CD14-positive monocyte (primary cell): Measurements from ENCODE around the gene CDH13. TPM values are rescaled to one million over a fixed set of nuclear protein-coding genes. Genes with fewer than 3 reads are reported as not detected.

Experiments used
- DNase-seq, 3 donors: peaks; one replicate each; pipeline ENCODE4 v3.0.0-alpha.2; 2011 to 2022
- H2AFZ ChIP-seq: 2 replicates; pipeline ENCODE4 v1.6.0; 2012; ENCODE audit warnings: mild to moderate bottlenecking, low read depth, low read length, inconsistent platforms; ENCODE audit not compliant: insufficient read depth, poor library complexity, severe bottlenecking
- H3K27ac ChIP-seq, 2 donors: 1 replicate in 1 of 2; 2 replicates in 1 of 2; pipeline ENCODE4 v1.5.1; 2012 to 2013; ENCODE audit warnings: low read length in 2 of 2, control low read depth in 1 of 2, inconsistent platforms in 1 of 2, low read depth in 1 of 2, mild to moderate bottlenecking in 1 of 2
- H3K27me3 ChIP-seq, 2 donors: one replicate each; pipeline versions ENCODE4 v1.6.0 to v1.6.1; 2011 to 2013; ENCODE audit warnings: low read length in 2 of 2; ENCODE audit not compliant: control insufficient read depth in 2 of 2, insufficient read depth in 2 of 2
- H3K36me3 ChIP-seq, 2 donors: replicated peaks in 1 of 2; 1 replicate in 1 of 2; 2 replicates in 1 of 2; pipeline versions ENCODE4 v1.5.1 to v1.6.1; 2012 to 2013; ENCODE audit warnings: low read length in 2 of 2, control low read depth in 1 of 2, inconsistent platforms in 1 of 2, mild to moderate bottlenecking in 1 of 2; ENCODE audit not compliant: insufficient read depth in 2 of 2, control insufficient read depth in 1 of 2
- H3K4me1 ChIP-seq, 2 donors: 1 replicate in 1 of 2; 2 replicates in 1 of 2; pipeline versions ENCODE4 v1.5.1 to v1.6.1; 2012 to 2013; ENCODE audit warnings: low read length in 2 of 2, control low read depth in 1 of 2, inconsistent platforms in 1 of 2, mild to moderate bottlenecking in 1 of 2, moderate library complexity in 1 of 2; ENCODE audit not compliant: insufficient read depth in 2 of 2, control insufficient read depth in 1 of 2
- H3K4me2 ChIP-seq: replicated peaks from 2 replicates; pipeline ENCODE3; 2012; ENCODE audit warnings: low read length, moderate library complexity, mild to moderate bottlenecking; ENCODE audit not compliant: poor library complexity, severe bottlenecking; ENCODE audit errors: extremely low read depth
- H3K4me3 ChIP-seq, 3 experiments: fragments of 200-600 bp in 1 of 3; sonication (generic) in 1 of 3; replicated peaks in 1 of 3; 1 replicate in 2 of 3; 2 replicates in 1 of 3; pipeline ENCODE4 v1.5.1; 2011 to 2013; ENCODE audit warnings: low read length in 3 of 3, mild to moderate bottlenecking in 3 of 3, control low read depth in 2 of 3, low read depth in 2 of 3, inconsistent platforms in 1 of 3, moderate library complexity in 1 of 3
- H3K79me2 ChIP-seq: 2 replicates; pipeline ENCODE4 v1.6.0; 2012; ENCODE audit warnings: mild to moderate bottlenecking, control low read depth, inconsistent platforms, low read length, moderate library complexity; ENCODE audit not compliant: insufficient read depth
- H3K9ac ChIP-seq: 2 replicates; pipeline ENCODE4 v1.6.0; 2017; ENCODE audit warnings: low read length, mild to moderate bottlenecking; ENCODE audit not compliant: insufficient read depth, poor library complexity, severe bottlenecking
- H3K9me3 ChIP-seq, 2 donors: replicated peaks in 1 of 2; 1 replicate in 1 of 2; 2 replicates in 1 of 2; pipeline versions ENCODE4 v1.5.1 to v1.6.1; 2012 to 2013; ENCODE audit warnings: low read length in 2 of 2, control low read depth in 1 of 2; ENCODE audit not compliant: control insufficient read depth in 1 of 2, insufficient read depth in 1 of 2
- H4K20me1 ChIP-seq: 2 replicates; pipeline ENCODE4 v1.6.0; 2012; ENCODE audit warnings: mild to moderate bottlenecking, low read length, control low read depth, moderate library complexity; ENCODE audit not compliant: insufficient read depth
- H3K27ac Mint-ChIP-seq, 7 donors: one replicate each; pipeline ENCODE4 v1.8.0; 2020; ENCODE audit warnings: mild to moderate bottlenecking in 7 of 7, mixed read lengths in 7 of 7, moderate library complexity in 6 of 7, inconsistent platforms in 2 of 7
- H3K27me3 Mint-ChIP-seq, 3 donors: one replicate each; pipeline ENCODE4 v1.8.0; 2021 to 2022; ENCODE audit warnings: low read depth in 3 of 3, mild to moderate bottlenecking in 3 of 3, mixed read lengths in 3 of 3, moderate library complexity in 3 of 3, inconsistent platforms in 1 of 3
- H3K36me3 Mint-ChIP-seq, 2 donors: one replicate each; pipeline ENCODE4 v1.8.0; 2020; ENCODE audit warnings: mixed read lengths in 2 of 2, inconsistent platforms in 1 of 2, mild to moderate bottlenecking in 1 of 2
- H3K4me1 Mint-ChIP-seq: one replicate; pipeline ENCODE4 v1.8.0; 2020; ENCODE audit warnings: mild to moderate bottlenecking, mixed read lengths
- H3K4me3 Mint-ChIP-seq, 2 donors: one replicate each; pipeline ENCODE4 v1.8.0; 2020; ENCODE audit warnings: mild to moderate bottlenecking in 2 of 2, mixed read lengths in 2 of 2, moderate library complexity in 1 of 2
- H3K9me3 Mint-ChIP-seq, 7 donors: one replicate each; pipeline ENCODE4 v1.8.0; 2020 to 2022; ENCODE audit warnings: mixed read lengths in 7 of 7, mild to moderate bottlenecking in 6 of 7, moderate library complexity in 6 of 7, inconsistent platforms in 2 of 7
- CTCF ChIP-seq: fragments of 200-600 bp; IDR thresholded peaks from one replicate; pipeline ENCODE4 v1.8.0; 2022; ENCODE audit warnings: antibody characterized with exemption, mild to moderate bottlenecking
- WGBS: methylation state at CpG from one replicate; pipeline ENCODE4 v1.1.5; 2013; ENCODE audit warnings: missing lambda C conversion rate; ENCODE audit not compliant: insufficient coverage; 5-methylcytosine and 5-hydroxymethylcytosine counted together
- intact Hi-C, 2 donors: fragments of 100-400 bp; cut with micrococcal nuclease; formaldehyde crosslinking; loops; one replicate each; pipeline versions ENCODE4 v1.15.0 to v1.15.1; 2023
- polyA plus RNA-seq, 3 donors: library from polyadenylated mRNA; depleted of rRNA in 1 of 3; unstranded in 2 of 3; stranded (reverse) in 1 of 3; fragments of 300-500 nt in 2 of 3; fragments of >200 nt in 1 of 3; fragmentation: Illumina TruSeq in 2 of 3; gene quantifications; 1 replicate in 2 of 3; 2 replicates in 1 of 3; pipeline ENCODE4 v1.2.3, GENCODE V29; 2012 to 2021

CDH13 gene
- polyA plus RNA-seq, 3 donors: 0.13 to 0.19 TPM; not detected in 1

GRCh38 chr16:83830091-83830768 is 1203.5 kb downstream of the CDH13 start:
- Histone ChIP-seq H2AFZ (no peak overlapping the region), H3K36me3 (no peaks in the 10 kb centered on the region), H3K27me3 (no peaks in the 10 kb centered on the region), H3K4me1 (peaks cover 0 to 13% of the 10 kb centered on the region in 2 donors), H3K4me3 (no peak overlapping the region), H4K20me1 (no peaks in the 10 kb centered on the region), H3K9ac (no peak overlapping the region), H3K4me2 (no peak overlapping the region), H3K79me2 (no peaks in the 10 kb centered on the region), H3K27ac (no peak overlapping the region), H3K9me3 (no peaks in the 10 kb centered on the region)
- WGBS: 93% methylated on average over 28 of the region's 33 CpGs
- H3K4me1 Mint-ChIP-seq: peaks cover 17% of the 10 kb centered on the region
- DNase-seq: no peak
- H3K27ac Mint-ChIP-seq: peak overlapping the region in 1 of 7 donors; percentile 72
- peaks cover 0 to 6% (median 0%) of the 10 kb centered on the region in 7 donors for H3K9me3 Mint-ChIP-seq
- TF ChIP-seq CTCF: no peak
- H3K36me3 Mint-ChIP-seq: no peaks in the 10 kb centered on the region
- H3K27me3 Mint-ChIP-seq: peaks cover 0 to 3% (median 2%) of the 10 kb centered on the region in 3 donors
- no peak overlapping the region for H3K4me3 Mint-ChIP-seq
- intact Hi-C loops: no loop called here

- Histone ChIP-seq H3K27me3 (no peaks in the 10 kb centered on the region), H3K79me2 (no peaks in the 10 kb centered on the region), H3K4me3 (no peak overlapping the region), H3K4me1 (peaks cover 4 to 19% of the 10 kb centered on the region in 2 donors), H3K36me3 (no peaks in the 10 kb centered on the region), H3K9ac (no peak overlapping the region), H3K27ac (no peak overlapping the region), H4K20me1 (no peaks in the 10 kb centered on the region), H3K4me2 (no peak overlapping the region), H3K9me3 (no peaks in the 10 kb centered on the region), H2AFZ (no peak overlapping the region)
- Mint-ChIP-seq H3K4me3 (no peak overlapping the region), H3K27me3 (peaks cover 0 to 3% (median 2%) of the 10 kb centered on the region in 3 donors), H3K27ac (no peak overlapping the region), H3K4me1 (peaks cover 23% of the 10 kb centered on the region), H3K36me3 (no peaks in the 10 kb centered on the region), H3K9me3 (peaks cover 0 to 6% (median 0%) of the 10 kb centered on the region in 7 donors)
- intact Hi-C loops: no loop called here
- TF ChIP-seq CTCF: no peak
- no peak for DNase-seq
- 100% methylated on average over 4 of the region's 13 CpGs for WGBS
Measured at GRCh38 chr16:83830769-83831455, 1204.1 kb downstream of the CDH13 start.
